K562 (cell line): ENCODE measurements around the gene FAM20B. TPM values are rescaled to one million over a fixed set of nuclear protein-coding genes. Genes with fewer than 3 reads are reported as not detected.

Experiments used
- ATAC-seq: fragments of 200-7000 bp; cut with Tn5 transposase; 3 replicates; pipeline ENCODE4 v1.9.1; 2020; ENCODE audit warnings: moderate library complexity
- BruUV-seq: library from RNA; stranded (reverse); fragments of 400-500 nt; replicated peaks from 2 replicates; lab custom pipeline; 2021; lab: Mats Ljungman, UMichigan
- CTCF ChIA-PET: fragments of 300-600 bp; formaldehyde crosslinking; extraction: SDS; loops from one replicate; lab custom pipeline; 2021; ENCODE audit warnings: low intra/inter-chr PET ratio; lab: Yijun Ruan, JAX
- POLR2A ChIA-PET: fragments of 300-600, 350-650 bp; sonication (Branson Sonifier 250); formaldehyde crosslinking; extraction: SDS; loops from one replicate; lab custom pipeline; 2021; ENCODE audit warnings: antibody characterized with exemption, inconsistent platforms; lab: Yijun Ruan, JAX
- DNase-seq, 4 experiments: peaks; one replicate each; pipeline versions ENCODE4 v3.0.0 to v3.0.0-alpha.2; 2011 to 2018; ENCODE audit warnings: low spot score in 3 of 4, mixed read lengths in 3 of 4; ENCODE audit errors: extremely low read depth in 1 of 4
- FAIRE-seq: peaks from 2 replicates; lab custom pipeline; 2011; peaks lifted over from hg19 to GRCh38; lab: Jason Lieb, UNC
- H2AFZ ChIP-seq: 2 replicates; pipeline ENCODE4 v1.6.0; 2011; ENCODE audit warnings: low read depth, low read length, control low read depth, inconsistent platforms
- H3K27ac ChIP-seq: fragments of 200-600 bp; 3 replicates; pipeline ENCODE4 v1.8.0; 2011; ENCODE audit warnings: low read depth, mild to moderate bottlenecking, control low read depth, inconsistent platforms, low read length, moderate library complexity, mixed read lengths; ENCODE audit errors: extremely low read depth
- H3K27me3 ChIP-seq, 2 experiments: fragments of 300-600 bp in 1 of 2; 2 replicates in 1 of 2; 3 replicates in 1 of 2; pipeline versions ENCODE4 v1.6.0 to v1.8.0; 2011; ENCODE audit warnings: inconsistent platforms in 2 of 2, low read length in 2 of 2, mild to moderate bottlenecking in 1 of 2, mixed read lengths in 1 of 2, moderate library complexity in 1 of 2; ENCODE audit not compliant: control insufficient read depth in 2 of 2, insufficient read depth in 2 of 2
- H3K36me3 ChIP-seq: fragments of 300-600 bp; 3 replicates; pipeline ENCODE4 v1.8.0; 2011; ENCODE audit warnings: mild to moderate bottlenecking, low read length, inconsistent platforms; ENCODE audit not compliant: control insufficient read depth, insufficient read depth
- H3K4me1 ChIP-seq, 2 experiments: fragments of 200-600 bp in 1 of 2; replicated peaks in 1 of 2; 2 replicates in 1 of 2; 3 replicates in 1 of 2; pipeline versions ENCODE4 v1.5.1 to v1.8.0; 2011; ENCODE audit warnings: inconsistent platforms in 2 of 2, low read length in 2 of 2, mild to moderate bottlenecking in 1 of 2, mixed read lengths in 1 of 2, moderate library complexity in 1 of 2; ENCODE audit not compliant: control insufficient read depth in 2 of 2, insufficient read depth in 2 of 2
- H3K4me2 ChIP-seq: 2 replicates; pipeline ENCODE4 v1.6.1; 2011; ENCODE audit warnings: low read length, control low read depth, inconsistent platforms, mixed read lengths; ENCODE audit not compliant: insufficient read depth
- H3K4me3 ChIP-seq: fragments of 200-600 bp; sonication (generic), shearing (Covaris generic); 2 replicates; pipeline ENCODE4 v1.5.1; 2016; ENCODE audit warnings: control low read depth, inconsistent platforms
- H3K79me2 ChIP-seq: fragments of 200-600 bp; 3 replicates; pipeline ENCODE4 v1.8.0; 2011; ENCODE audit warnings: low read length, inconsistent platforms; ENCODE audit not compliant: control insufficient read depth, insufficient read depth
- H3K9ac ChIP-seq, 2 experiments: 2 replicates each; pipeline versions ENCODE4 v1.6.0 to v1.6.1; 2011; ENCODE audit warnings: low read depth in 2 of 2, low read length in 2 of 2, control low read depth in 1 of 2, inconsistent platforms in 1 of 2, mild to moderate bottlenecking in 1 of 2, mixed read lengths in 1 of 2; ENCODE audit not compliant: insufficient read depth in 1 of 2
- H3K9me1 ChIP-seq: one replicate; pipeline ENCODE4 v1.6.0; 2011; ENCODE audit warnings: inconsistent platforms, mild to moderate bottlenecking, low read length, moderate library complexity; ENCODE audit not compliant: control insufficient read depth, insufficient read depth
- H3K9me3 ChIP-seq: replicated peaks from 2 replicates; pipeline ENCODE4 v1.5.1; 2011; ENCODE audit warnings: low read depth, low read length, inconsistent platforms; ENCODE audit not compliant: control insufficient read depth, insufficient read depth
- H4K20me1 ChIP-seq: replicated peaks from 2 replicates; pipeline ENCODE4 v1.6.1; 2011; ENCODE audit warnings: low read length, inconsistent platforms, mixed read lengths; ENCODE audit not compliant: control insufficient read depth, insufficient read depth
- BMI1 ChIP-seq: fragments of 150-350 bp; IDR thresholded peaks from 2 replicates; pipeline ENCODE4 v1.6.1; 2014; ENCODE audit warnings: low read length
- DACH1 ChIP-seq: fragments of 450-650 bp; IDR thresholded peaks from 2 replicates; pipeline ENCODE4 v1.6.1; 2018; ENCODE audit not compliant: partially characterized antibody
- KDM5B ChIP-seq: fragments of 200-600 bp; sonication (generic); IDR thresholded peaks from 2 replicates; pipeline ENCODE4 v1.6.1; 2012; ENCODE audit warnings: low read depth, mild to moderate bottlenecking, moderate library complexity, low read length, control low read depth, inconsistent platforms; ENCODE audit not compliant: insufficient replicate concordance
- MAZ ChIP-seq, 2 experiments: fragments of 450-650 bp in 1 of 2; sonication (generic) in 1 of 2; formaldehyde crosslinking; IDR thresholded peaks in 1 of 2; conservative IDR thresholded peaks in 1 of 2; 2 replicates each; pipeline versions ENCODE4 v1.4.0 to v1.5.0; 2020; ENCODE audit warnings: mild to moderate bottlenecking in 1 of 2, missing genetic modification reagents in 1 of 2
- MXI1 ChIP-seq: IDR thresholded peaks from 2 replicates; pipeline ENCODE4 v1.6.1; 2011; ENCODE audit warnings: low read depth, mild to moderate bottlenecking, improper control_type of control experiment, low read length
- NR2C2 ChIP-seq, 2 experiments: fragments of 200-800 bp in 1 of 2; sonication (Bioruptor generic) in 1 of 2; sonication (generic) in 1 of 2; formaldehyde crosslinking in 1 of 2; IDR thresholded peaks; 2 replicates each; pipeline versions ENCODE4 v1.6.1 to v1.8.0; 2016 to 2022; ENCODE audit warnings: mild to moderate bottlenecking in 1 of 2, missing compliant biosample characterization in 1 of 2, missing genetic modification characterization in 1 of 2, missing genetic modification reagents in 1 of 2
- NR2F6 ChIP-seq: fragments of 450-650 bp; formaldehyde crosslinking; IDR thresholded peaks from 2 replicates; pipeline ENCODE4 v1.4.0; 2020; ENCODE audit warnings: mild to moderate bottlenecking
- PHF21A ChIP-seq: fragments of 450-650 bp; IDR thresholded peaks from 2 replicates; pipeline ENCODE4 v1.6.1; 2017; ENCODE audit warnings: low read depth, borderline replicate concordance
- PHF8 ChIP-seq: fragments of 200-600 bp; sonication (generic); IDR thresholded peaks from 2 replicates; pipeline ENCODE4 v1.6.1; 2012; ENCODE audit warnings: mixed run types, mild to moderate bottlenecking, inconsistent platforms, low read length, moderate library complexity, borderline replicate concordance
- RHOXF2B ChIP-seq: fragments of 250-450 bp; sonication (Bioruptor Pico); conservative IDR thresholded peaks from 2 replicates; pipeline ENCODE4 v1.5.1; 2021
- RNF2 ChIP-seq: sonication (generic); IDR thresholded peaks from 2 replicates; pipeline ENCODE4 v1.6.1; 2016
- SIX5 ChIP-seq, 2 experiments: IDR thresholded peaks; 2 replicates each; pipeline ENCODE4 v1.6.1; 2011; ENCODE audit warnings: low read length in 2 of 2, borderline replicate concordance in 1 of 2, low read depth in 1 of 2, mild to moderate bottlenecking in 1 of 2, moderate library complexity in 1 of 2; ENCODE audit not compliant: insufficient read depth in 1 of 2
- U2AF2 ChIP-seq: fragments of 200-400 bp; formaldehyde crosslinking; optimal IDR thresholded peaks from 2 replicates; pipeline ENCODE3; 2017; ENCODE audit warnings: low read depth, mild to moderate bottlenecking, low read length
- ZNF384 ChIP-seq: IDR thresholded peaks from 2 replicates; pipeline ENCODE4 v1.6.1; 2012; ENCODE audit warnings: low read depth, low read length, improper control_type of control experiment
- WGBS: fragments of 100-300 bp; shearing (Covaris generic); methylation state at CpG from one replicate; pipeline ENCODE4 v1.1.6; 2016; ENCODE audit warnings: low coverage, mixed read lengths; ENCODE audit not compliant: insufficient coverage; ENCODE audit errors: missing lambda C conversion rate; 5-methylcytosine and 5-hydroxymethylcytosine counted together
- in situ Hi-C: fragments of 300-500 bp; cut with MboI; formaldehyde crosslinking; loops from 4 replicates; pipeline ENCODE4 v1.15.0; 2018; ENCODE audit warnings: inconsistent platforms, mixed read lengths
- intact Hi-C: fragments of 100-400 bp; cut with micrococcal nuclease; formaldehyde crosslinking; loops from 2 replicates; pipeline ENCODE4 v1.14.2; 2022
- polyA plus RNA-seq, 8 experiments: library from polyadenylated mRNA; depleted of rRNA in 4 of 8; stranded (reverse) in 5 of 8; unstranded in 3 of 8; fragments of >200 nt; fragmentation: Nextera tagmentation in 2 of 8; fragmentation: Illumina TruSeq in 1 of 8; extraction: Ambion mirVana in 2 of 8; extraction: Trizol in 1 of 8; gene quantifications; 2 replicates each; pipeline versions ENCODE4 v1.2.1 to v1.2.3, GENCODE V29; 2011 to 2014; ENCODE audit warnings: inconsistent platforms in 1 of 8, missing spikeins in 1 of 8
- total RNA-seq, 7 experiments: library from RNA; depleted of rRNA in 6 of 7; stranded (reverse); fragments of >200 nt in 6 of 7; fragmentation: Illumina TruSeq in 2 of 7; extraction: Trizol in 2 of 7; gene quantifications; 2 replicates each; pipeline versions ENCODE4 v1.2.1 to v1.2.3, GENCODE V29; 2011 to 2021; ENCODE audit warnings: low replicate concordance in 1 of 7
- TF ChIP-seq, protein P1 (sequence below): sonication (generic); formaldehyde crosslinking; IDR thresholded peaks from 2 replicates; pipeline ENCODE4 v1.8.1; 2023; ENCODE audit warnings: mild to moderate bottlenecking, missing genetic modification reagents
- TF ChIP-seq, protein P2 (sequence below): sonication (generic); formaldehyde crosslinking; IDR thresholded peaks from 2 replicates; pipeline ENCODE4 v1.8.0; 2022; ENCODE audit warnings: missing genetic modification reagents, mild to moderate bottlenecking, borderline replicate concordance

Gene FAM20B
- total and polyA plus RNA-seq, 9 of the 15 experiments (the other 6 are each of a cell fraction or from before 2014, with no cell fraction given), result 7.2 to 67.5 (median 42.9) TPM

DNA sequence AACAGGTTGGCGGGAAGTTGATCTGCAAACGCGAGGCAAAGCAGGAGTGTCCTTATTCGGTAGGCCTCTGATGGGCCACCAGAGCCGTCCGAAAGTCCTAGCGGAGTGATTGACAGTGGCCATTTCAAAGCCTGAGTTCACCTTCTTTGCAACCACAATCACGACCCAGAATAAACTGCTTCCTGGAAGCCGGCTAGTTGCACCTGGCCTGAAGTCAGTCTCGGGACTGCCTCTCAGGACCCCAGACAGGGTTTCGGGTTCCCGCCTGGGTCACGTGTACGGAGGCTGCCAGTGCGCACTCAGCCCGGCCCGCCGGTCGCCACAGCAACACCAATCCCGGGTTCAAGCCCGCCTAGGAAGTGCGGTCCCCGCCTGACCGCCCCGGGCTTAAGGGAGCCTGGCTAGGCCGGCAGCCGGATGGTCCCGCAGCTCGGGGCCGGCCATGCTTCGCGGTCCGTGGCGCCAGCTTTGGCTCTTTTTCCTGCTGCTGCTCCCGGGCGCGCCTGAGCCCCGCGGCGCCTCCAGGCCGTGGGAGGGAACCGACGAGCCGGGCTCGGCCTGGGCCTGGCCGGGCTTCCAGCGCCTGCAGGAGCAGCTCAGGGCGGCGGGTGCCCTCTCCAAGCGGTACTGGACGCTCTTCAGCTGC, 56.1 kb downstream of the FAM20B start, which contains the start of gene TOR3A:
Gene TOR3A, plus strand, starts transcription at position 384 of the 646 bp plus-strand sequence. Its CDS starts 59 bp downstream, at position 443.
- peak within 1 kb of the TSS; percentile 63 for H3K4me3 ChIP-seq
- H3K27ac ChIP-seq, result peak within 1 kb of the TSS; percentile 78
- H3K79me2 ChIP-seq, result peaks cover 29% of the 10 kb centered on the region
- CTCF ChIA-PET, result interaction anchor here (0.5 to 1.0 kb wide), 3 partner anchors 111 to 1091 kb away, joined by 3 read pairs; no protein-coding TSS in a partner anchor
- H4K20me1 ChIP-seq, result no peaks in the 10 kb centered on the region
- H3K4me2 ChIP-seq, result peak within 1 kb of the TSS; percentile 92
- peaks cover 17 to 22% of the 10 kb centered on the region in 2 experiments; a peak in 4 of 5 replicates for H3K4me1 ChIP-seq
- under 1% methylated on average over 49 of the region's 51 CpGs for WGBS
- H2AFZ ChIP-seq, result peak within 1 kb of the TSS; percentile 96
- no peaks in the 10 kb centered on the region for H3K27me3 ChIP-seq
- FAIRE-seq (peak; percentile 65), DNase-seq (peak; percentile 93 to 95 (median 94)), ATAC-seq (peak; percentile 91)
- peak within 1 kb of the TSS; percentile 78 to 99 for H3K9ac ChIP-seq
- POLR2A ChIA-PET, result interaction anchor here (0.8 to 1.7 kb wide), 7 partner anchors 11 to 65 kb away, joined by 3 to 6 read pairs (median 4); no protein-coding TSS in a partner anchor
- in situ Hi-C loops (loop anchor here (10.0 kb wide), 1 partner anchor 283 kb away; the partner anchor contains the start of gene AXDND1), intact Hi-C loops (loop anchor here (1.0 to 10.0 kb wide), 6 partner anchors 35 to 733 kb away; no protein-coding TSS in a partner anchor)
- no peaks in the 10 kb centered on the region for H3K9me3 ChIP-seq
- no peaks in the 10 kb centered on the region for H3K9me1 ChIP-seq
- no TSS peak for BruUV-seq
- peaks cover 26% of the 10 kb centered on the region; the same call in 2 of the 3 replicates for H3K36me3 ChIP-seq
- no peak for TF ChIP-seq NR2F6 (CRISPR knock-in tag)
- peak; percentile 91 for TF ChIP-seq KDM5B
- TF ChIP-seq RNF2, result peak; percentile 59
- TF ChIP-seq MAZ (CRISPR knock-in tag; conservative IDR thresholded peaks at IDR 0.05 in 1 of 2, IDR thresholded peaks at IDR 0.05 in 1 of 2), result peak in 1 of 2 experiments; percentile 56; a peak in 2 of 4 replicates
- no peak for TF ChIP-seq SIX5 (IDR thresholded peaks at IDR 0.05; ENCODE audit: borderline replicate concordance in 1 of 2, insufficient read depth in 1 of 2, low read depth in 1 of 2, low read length in 2 of 2)
- TF ChIP-seq DACH1, result no peak
- TF ChIP-seq, protein P1, sequence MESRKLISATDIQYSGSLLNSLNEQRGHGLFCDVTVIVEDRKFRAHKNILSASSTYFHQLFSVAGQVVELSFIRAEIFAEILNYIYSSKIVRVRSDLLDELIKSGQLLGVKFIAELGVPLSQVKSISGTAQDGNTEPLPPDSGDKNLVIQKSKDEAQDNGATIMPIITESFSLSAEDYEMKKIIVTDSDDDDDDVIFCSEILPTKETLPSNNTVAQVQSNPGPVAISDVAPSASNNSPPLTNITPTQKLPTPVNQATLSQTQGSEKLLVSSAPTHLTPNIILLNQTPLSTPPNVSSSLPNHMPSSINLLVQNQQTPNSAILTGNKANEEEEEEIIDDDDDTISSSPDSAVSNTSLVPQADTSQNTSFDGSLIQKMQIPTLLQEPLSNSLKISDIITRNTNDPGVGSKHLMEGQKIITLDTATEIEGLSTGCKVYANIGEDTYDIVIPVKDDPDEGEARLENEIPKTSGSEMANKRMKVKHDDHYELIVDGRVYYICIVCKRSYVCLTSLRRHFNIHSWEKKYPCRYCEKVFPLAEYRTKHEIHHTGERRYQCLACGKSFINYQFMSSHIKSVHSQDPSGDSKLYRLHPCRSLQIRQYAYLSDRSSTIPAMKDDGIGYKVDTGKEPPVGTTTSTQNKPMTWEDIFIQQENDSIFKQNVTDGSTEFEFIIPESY, result peak; percentile 86
- peak; percentile 88; the same call in 1 of the 2 replicates for TF ChIP-seq PHF8
- TF ChIP-seq U2AF2, result no peak
- peak; percentile 92; the same call in 1 of the 2 replicates for TF ChIP-seq PHF21A
- peak; percentile 83 for TF ChIP-seq BMI1
- TF ChIP-seq, protein P2, sequence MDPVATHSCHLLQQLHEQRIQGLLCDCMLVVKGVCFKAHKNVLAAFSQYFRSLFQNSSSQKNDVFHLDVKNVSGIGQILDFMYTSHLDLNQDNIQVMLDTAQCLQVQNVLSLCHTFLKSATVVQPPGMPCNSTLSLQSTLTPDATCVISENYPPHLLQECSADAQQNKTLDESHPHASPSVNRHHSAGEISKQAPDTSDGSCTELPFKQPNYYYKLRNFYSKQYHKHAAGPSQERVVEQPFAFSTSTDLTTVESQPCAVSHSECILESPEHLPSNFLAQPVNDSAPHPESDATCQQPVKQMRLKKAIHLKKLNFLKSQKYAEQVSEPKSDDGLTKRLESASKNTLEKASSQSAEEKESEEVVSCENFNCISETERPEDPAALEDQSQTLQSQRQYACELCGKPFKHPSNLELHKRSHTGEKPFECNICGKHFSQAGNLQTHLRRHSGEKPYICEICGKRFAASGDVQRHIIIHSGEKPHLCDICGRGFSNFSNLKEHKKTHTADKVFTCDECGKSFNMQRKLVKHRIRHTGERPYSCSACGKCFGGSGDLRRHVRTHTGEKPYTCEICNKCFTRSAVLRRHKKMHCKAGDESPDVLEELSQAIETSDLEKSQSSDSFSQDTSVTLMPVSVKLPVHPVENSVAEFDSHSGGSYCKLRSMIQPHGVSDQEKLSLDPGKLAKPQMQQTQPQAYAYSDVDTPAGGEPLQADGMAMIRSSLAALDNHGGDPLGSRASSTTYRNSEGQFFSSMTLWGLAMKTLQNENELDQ (CRISPR knock-in tag), result no peak
- TF ChIP-seq NR2C2 (CRISPR knock-in tag; IDR thresholded peaks at IDR 0.05), result peak; percentile 81
- peak; percentile 57; the same call in 1 of the 2 replicates for TF ChIP-seq NR2C2 (tag; IDR thresholded peaks at IDR 0.05)
- TF ChIP-seq RHOXF2B, result no peak
- TF ChIP-seq MXI1, result peak; percentile 83
- TF ChIP-seq ZNF384, result no peak
